Measurements from ENCODE around the gene GDAP1L1.

GDAP1L1 gene

GRCh38 chr20:44271915-44272663 lies 25.0 kb downstream of the GDAP1L1 start:
- Histone ChIP-seq H3K27ac (no peak overlapping the region), H3K36me3 (no peaks in the 10 kb centered on the region), H3K9ac (no peak overlapping the region), H3K4me1 (no peaks in the 10 kb centered on the region), H3K4me2 (no peak overlapping the region), H4K20me1 (no peaks in the 10 kb centered on the region), H3K9me3 (no peaks in the 10 kb centered on the region), H3K4me3 (no peak overlapping the region), H3K27me3 (no peaks in the 10 kb centered on the region)
- TF ChIP-seq Cebpa-rat (IDR thresholded peaks at IDR 0.05) = no peak

- no peaks in the 10 kb centered on the region for H3K9me3 ChIP-seq
- no peak overlapping the region for H3K4me3 ChIP-seq
- no peak for TF ChIP-seq Cebpa-rat (IDR thresholded peaks at IDR 0.05)
- H3K27ac ChIP-seq = no peak overlapping the region
- no peaks in the 10 kb centered on the region for H4K20me1 ChIP-seq
- H3K27me3 ChIP-seq = no peaks in the 10 kb centered on the region
- no peak overlapping the region for H3K4me2 ChIP-seq
- no peaks in the 10 kb centered on the region for H3K4me1 ChIP-seq
- H3K9ac ChIP-seq = no peak overlapping the region
- no peaks in the 10 kb centered on the region for H3K36me3 ChIP-seq
These were observed 26.4 kb downstream of the GDAP1L1 start for GRCh38 chr20:44273231-44274215.

GRCh38 chr20:44274303-44275017 lies 27.4 kb downstream of the GDAP1L1 start:
- no peak overlapping the region for H3K4me3 ChIP-seq
- H3K9me3 ChIP-seq = no peaks in the 10 kb centered on the region
- H3K27me3 ChIP-seq = no peaks in the 10 kb centered on the region

GRCh38 chr20:44279228-44279627 lies 32.1 kb downstream of the GDAP1L1 start:
- Histone ChIP-seq H3K27ac (no peak overlapping the region), H3K9me3 (no peaks in the 10 kb centered on the region), H3K4me2 (no peak overlapping the region), H3K4me3 (no peak overlapping the region), H3K36me3 (no peaks in the 10 kb centered on the region), H4K20me1 (no peaks in the 10 kb centered on the region), H3K27me3 (no peaks in the 10 kb centered on the region), H3K4me1 (no peaks in the 10 kb centered on the region), H3K9ac (no peak overlapping the region)
- TF ChIP-seq Cebpa-rat (IDR thresholded peaks at IDR 0.05) = no peak

More at GRCh38 chr20:44274303-44275017, 27.4 kb downstream of the GDAP1L1 start:
- TF ChIP-seq Cebpa-rat (IDR thresholded peaks at IDR 0.05) = no peak
- Histone ChIP-seq H3K9ac (no peak overlapping the region), H3K27ac (no peak overlapping the region), H3K4me1 (no peaks in the 10 kb centered on the region), H3K4me2 (no peak overlapping the region), H3K36me3 (no peaks in the 10 kb centered on the region), H4K20me1 (no peaks in the 10 kb centered on the region)

- Histone ChIP-seq H3K27ac (no peak overlapping the region), H3K4me3 (no peak overlapping the region), H3K27me3 (no peaks in the 10 kb centered on the region), H4K20me1 (no peaks in the 10 kb centered on the region), H3K36me3 (no peaks in the 10 kb centered on the region), H3K4me2 (no peak overlapping the region), H3K9me3 (no peaks in the 10 kb centered on the region), H3K9ac (no peak overlapping the region), H3K4me1 (no peaks in the 10 kb centered on the region)
- no peak for TF ChIP-seq Cebpa-rat (IDR thresholded peaks at IDR 0.05)
These were observed 33.3 kb downstream of the GDAP1L1 start for GRCh38 chr20:44280387-44280786.

- no peak for TF ChIP-seq Cebpa-rat (IDR thresholded peaks at IDR 0.05)
- H3K4me2 ChIP-seq = no peak overlapping the region
- H3K9me3 ChIP-seq = no peaks in the 10 kb centered on the region
- no peak overlapping the region for H3K9ac ChIP-seq
- no peaks in the 10 kb centered on the region for H3K4me1 ChIP-seq
- no peaks in the 10 kb centered on the region for H4K20me1 ChIP-seq
- H3K36me3 ChIP-seq = no peaks in the 10 kb centered on the region
- H3K4me3 ChIP-seq = no peak overlapping the region
- no peaks in the 10 kb centered on the region for H3K27me3 ChIP-seq
- H3K27ac ChIP-seq = no peak overlapping the region
These were observed 35.1 kb downstream of the GDAP1L1 start for GRCh38 chr20:44282192-44282591.

GRCh38 chr20:44284032-44284431 lies 36.9 kb downstream of the GDAP1L1 start:
- Histone ChIP-seq H3K27me3 (no peaks in the 10 kb centered on the region), H3K4me1 (no peaks in the 10 kb centered on the region), H3K9ac (no peak overlapping the region), H3K4me3 (no peak overlapping the region), H3K9me3 (peaks cover 15% of the 10 kb centered on the region), H4K20me1 (no peaks in the 10 kb centered on the region), H3K27ac (no peak overlapping the region), H3K4me2 (no peak overlapping the region), H3K36me3 (peaks cover 9% of the 10 kb centered on the region; the same call in 1 of the 2 replicates)
- TF ChIP-seq Cebpa-rat (IDR thresholded peaks at IDR 0.05) = no peak

- no peak overlapping the region for H3K27ac ChIP-seq
- no peaks in the 10 kb centered on the region for H4K20me1 ChIP-seq
- H3K4me1 ChIP-seq = no peaks in the 10 kb centered on the region
- peaks cover 11% of the 10 kb centered on the region; the same call in 1 of the 2 replicates for H3K36me3 ChIP-seq
- no peak overlapping the region for H3K4me2 ChIP-seq
- no peak overlapping the region for H3K9ac ChIP-seq
- H3K27me3 ChIP-seq = no peaks in the 10 kb centered on the region
- TF ChIP-seq Cebpa-rat (IDR thresholded peaks at IDR 0.05) = no peak
- no peak overlapping the region for H3K4me3 ChIP-seq
- peaks cover 15% of the 10 kb centered on the region for H3K9me3 ChIP-seq
These were observed 40.4 kb downstream of the GDAP1L1 start for GRCh38 chr20:44287272-44288097.

GRCh38 chr20:44288252-44288651 lies 41.1 kb downstream of the GDAP1L1 start:
- no peak for TF ChIP-seq Cebpa-rat (IDR thresholded peaks at IDR 0.05)
- H3K9me3 ChIP-seq = peaks cover 15% of the 10 kb centered on the region
- no peaks in the 10 kb centered on the region for H3K27me3 ChIP-seq
- no peaks in the 10 kb centered on the region for H4K20me1 ChIP-seq
- H3K4me3 ChIP-seq = no peak overlapping the region
- no peak overlapping the region for H3K27ac ChIP-seq
- no peaks in the 10 kb centered on the region for H3K4me1 ChIP-seq
- H3K36me3 ChIP-seq = peaks cover 11% of the 10 kb centered on the region; the same call in 1 of the 2 replicates
- H3K4me2 ChIP-seq = no peak overlapping the region
- no peak overlapping the region for H3K9ac ChIP-seq
